Measurements from ENCODE around the gene NDUFS4.

GRCh38 chr5:53645078-53645477, 84.6 kb downstream of the NDUFS4 start:
- TF ChIP-seq CTCF (IDR thresholded peaks at IDR 0.05; ENCODE audit: insufficient read depth, low read depth, low read length), result no peak
- TF ChIP-seq EZH2 (IDR thresholded peaks at IDR 0.05; ENCODE audit: insufficient read depth, low read length), result no peak

Data from astrocyte (in vitro differentiated cells and primary cell).